Kidney (tissue), 14 donors: ENCODE data around the gene LRIT3. TPM values are rescaled to one million over a fixed set of nuclear protein-coding genes. Genes with fewer than 3 reads are reported as not detected.

ENCODE experiments used
- DNase-seq, 5 donors: peaks; one replicate each; pipeline ENCODE4 v3.0.0-alpha.2; 2013 to 2020
- FAIRE-seq: peaks from 2 replicates; lab custom pipeline; 2012; peaks lifted over from hg19 to GRCh38; lab: Jason Lieb, UNC
- H3K27ac ChIP-seq, 2 donors: one replicate each; pipeline ENCODE4 v1.7.0; 2013; ENCODE audit warnings: low read depth in 2 of 2, low read length in 2 of 2, inconsistent platforms in 1 of 2
- H3K27me3 ChIP-seq: one replicate; pipeline ENCODE4 v1.7.1; 2013; ENCODE audit warnings: low read length, inconsistent platforms; ENCODE audit not compliant: control insufficient read depth, insufficient read depth
- H3K36me3 ChIP-seq, 3 donors: one replicate each; pipeline versions ENCODE4 v1.7.0 to v1.7.1; 2013; ENCODE audit warnings: low read length in 3 of 3, control low read depth in 1 of 3, inconsistent platforms in 1 of 3; ENCODE audit not compliant: insufficient read depth in 3 of 3, control insufficient read depth in 2 of 3
- H3K4me1 ChIP-seq, 3 donors: one replicate each; pipeline versions ENCODE4 v1.7.0 to v1.7.1; 2013; ENCODE audit warnings: low read length in 3 of 3, inconsistent platforms in 1 of 3, low read depth in 1 of 3; ENCODE audit not compliant: control insufficient read depth in 2 of 3, insufficient read depth in 2 of 3
- H3K4me3 ChIP-seq, 3 donors: one replicate each; pipeline versions ENCODE4 v1.7.0 to v1.8.1; 2013; ENCODE audit warnings: low read length in 3 of 3, control low read depth in 1 of 3, inconsistent platforms in 1 of 3
- H3K9ac ChIP-seq, 3 donors: one replicate each; pipeline versions ENCODE4 v1.7.0 to v1.7.1; 2013; ENCODE audit warnings: low read length in 3 of 3, control low read depth in 1 of 3, inconsistent platforms in 1 of 3
- H3K9me3 ChIP-seq, 3 donors: one replicate each; pipeline versions ENCODE4 v1.7.0 to v1.7.1; 2013; ENCODE audit warnings: low read length in 3 of 3, control low read depth in 1 of 3, inconsistent platforms in 1 of 3; ENCODE audit not compliant: control insufficient read depth in 2 of 3, insufficient read depth in 1 of 3
- CTCF ChIP-seq: IDR thresholded peaks from 3 replicates; pipeline ENCODE4 v1.5.1; 2012; ENCODE audit warnings: mild to moderate bottlenecking, moderate library complexity, borderline replicate concordance; ENCODE audit not compliant: insufficient read depth; ENCODE audit errors: extremely low read depth
- intact Hi-C: fragments of 100-400 bp; cut with DNase I; formaldehyde crosslinking; loops from one replicate; pipeline ENCODE4 v1.11.1; 2022
- polyA plus RNA-seq: library from polyadenylated mRNA; stranded (reverse); fragments of 350-450 nt; fragmentation: Illumina TruSeq; extraction: RNeasy Lipid Tissue Mini Kit (QIAGEN cat#74804); gene quantifications from one replicate; pipeline ENCODE4 v1.2.3, GENCODE V29; 2014; ENCODE audit warnings: low read depth, low replicate concordance; ENCODE audit not compliant: insufficient read depth
- total RNA-seq: library from RNA; stranded (reverse); fragmentation: NEBNext Ultra II Directional; extraction: Animal tissue kit (Norgen Biotek cat#: 25700); gene quantifications from one replicate; pipeline ENCODE4 v1.2.1, GENCODE V29; 2021
- donor health status: control.
- donor health status: control.
- donor health status: control.
- donor health status: control.
- donor health status: control.
- donor health status: DM: yes; HTN: yes; CAD: no.
- donor health status: Normal renal cell carcinoma (clear cell type).

The LRIT3 gene
- total and polyA plus RNA-seq, 2 donors from 2014 or later: 0.25 to 0.62 TPM

DNA sequence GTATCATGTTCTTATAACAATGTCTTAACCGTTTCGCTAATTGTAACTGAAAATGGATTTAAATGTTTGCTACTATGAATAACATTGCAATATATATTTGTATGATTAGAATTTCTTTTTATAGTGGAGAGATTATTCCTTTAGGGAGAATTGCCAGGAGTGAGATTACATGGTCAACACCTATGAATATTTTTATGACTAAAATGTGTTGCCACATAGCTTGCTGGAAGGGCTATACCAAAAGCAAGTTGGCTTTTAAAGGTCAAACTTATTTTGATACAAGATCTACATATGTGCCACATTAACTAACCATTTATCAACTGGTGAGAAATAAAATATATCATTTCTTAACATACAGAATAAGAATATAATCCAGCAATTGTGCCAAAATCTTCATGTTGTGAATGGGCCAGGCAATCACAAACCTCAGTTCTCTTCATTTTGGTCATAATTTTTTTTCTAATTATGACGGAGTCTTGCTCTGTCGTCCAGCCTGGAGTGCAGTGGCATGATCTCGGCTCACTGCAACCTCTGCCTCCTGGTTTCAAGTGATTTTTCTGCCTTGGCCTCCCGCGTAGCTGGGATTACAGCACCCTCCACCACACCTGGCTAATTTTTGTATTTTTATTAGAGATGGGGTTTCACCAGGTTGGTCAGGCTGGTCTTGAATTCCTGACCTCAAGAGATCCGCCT is 54.8 kb downstream of the LRIT3 start:
- no peak for TF ChIP-seq CTCF
- no peaks in the 10 kb centered on the region for H3K27me3 ChIP-seq
- DNase-seq: no peak

GRCh38 chr4:109908731-109909130 is 60.8 kb downstream of the LRIT3 start:
- FAIRE-seq (no peak), DNase-seq (no peak)
- no peaks in the 10 kb centered on the region for H3K9me3 ChIP-seq
- H3K27me3 ChIP-seq: no peaks in the 10 kb centered on the region
- H3K9ac ChIP-seq: no peak overlapping the region
- H3K36me3 ChIP-seq: no peaks in the 10 kb centered on the region
- TF ChIP-seq CTCF: no peak
- peaks cover 0 to 4% (median 0%) of the 10 kb centered on the region in 3 donors for H3K4me1 ChIP-seq
- no peak overlapping the region for H3K27ac ChIP-seq
- no peak overlapping the region for H3K4me3 ChIP-seq
- intact Hi-C loops: no loop called here

More for the DNA sequence above, 54.8 kb downstream of the LRIT3 start:
- no peak overlapping the region for H3K9ac ChIP-seq
- no peak for FAIRE-seq
- H3K4me3 ChIP-seq: no peak overlapping the region
- no peaks in the 10 kb centered on the region for H3K4me1 ChIP-seq
- no peaks in the 10 kb centered on the region for H3K9me3 ChIP-seq
- no peak overlapping the region for H3K27ac ChIP-seq
- H3K36me3 ChIP-seq: no peaks in the 10 kb centered on the region
- intact Hi-C loops: no loop called here

DNA sequence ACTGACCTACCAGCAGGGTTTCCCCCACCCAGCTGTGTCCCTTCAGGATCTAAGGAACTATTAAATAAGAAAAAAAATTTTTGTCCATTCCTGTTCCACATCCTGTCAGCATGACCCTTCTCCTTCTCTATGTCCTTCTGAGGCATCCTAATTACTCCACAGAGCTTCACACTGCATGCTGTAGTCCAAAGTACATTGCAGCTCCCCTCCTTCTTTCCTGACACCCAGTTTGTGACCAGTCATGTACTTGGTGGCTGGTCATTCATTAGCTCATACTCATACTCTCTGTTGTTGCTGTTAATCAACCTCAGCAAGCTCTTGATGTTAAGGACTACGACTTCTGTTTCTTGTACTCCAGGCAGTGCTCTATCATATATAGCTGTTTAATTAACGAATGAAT is 62.3 kb downstream of the LRIT3 start:
- Histone ChIP-seq H3K36me3 (no peaks in the 10 kb centered on the region), H3K9ac (no peak overlapping the region), H3K4me3 (no peak overlapping the region), H3K27ac (no peak overlapping the region), H3K4me1 (peaks cover 0 to 4% (median 0%) of the 10 kb centered on the region in 3 donors), H3K27me3 (no peaks in the 10 kb centered on the region), H3K9me3 (no peaks in the 10 kb centered on the region)
- intact Hi-C loops: no loop called here
- TF ChIP-seq CTCF: no peak
- peak in 2 of 5 donors; percentile 25 to 34 for DNase-seq
- FAIRE-seq: no peak
